ENCODE data around the gene IER5L.

IER5L gene

GRCh38 chr9:129202613-129203555 is 24.8 kb upstream of the IER5L start:
- H3K4me1 Mint-ChIP-seq: peaks cover 14% of the 10 kb centered on the region
- no peak for TF ChIP-seq CTCF (IDR thresholded peaks at IDR 0.05; ENCODE audit: unreplicated experiment in 3 of 3)
- H3K27ac Mint-ChIP-seq: peak overlapping the region; percentile 54 to 88 (median 84)
- H3K36me3 Mint-ChIP-seq (ENCODE audit: low read depth): no peaks in the 10 kb centered on the region
- H3K4me3 Mint-ChIP-seq: peak overlapping the region; percentile 83 to 84 (median 84)
- H3K27me3 Mint-ChIP-seq (ENCODE audit: low read depth): peaks cover 7% of the 10 kb centered on the region
- no peaks in the 10 kb centered on the region for H3K9me3 Mint-ChIP-seq

- peaks cover 18% of the 10 kb centered on the region for H3K4me1 Mint-ChIP-seq
- H3K9me3 Mint-ChIP-seq: no peaks in the 10 kb centered on the region
- no peaks in the 10 kb centered on the region for H3K36me3 Mint-ChIP-seq (ENCODE audit: low read depth)
- H3K27ac Mint-ChIP-seq: no peak overlapping the region
- no peak for TF ChIP-seq CTCF (IDR thresholded peaks at IDR 0.05; ENCODE audit: unreplicated experiment in 3 of 3)
- H3K27me3 Mint-ChIP-seq (ENCODE audit: low read depth): peaks cover 7% of the 10 kb centered on the region
- no peak overlapping the region for H3K4me3 Mint-ChIP-seq
Observed at GRCh38 chr9:129201866-129202265, 23.8 kb upstream of the IER5L start.

GRCh38 chr9:129201289-129201688 is 23.2 kb upstream of the IER5L start:
- H3K36me3 Mint-ChIP-seq (ENCODE audit: low read depth): no peaks in the 10 kb centered on the region

GRCh38 chr9:129200255-129200654 is 22.2 kb upstream of the IER5L start:
- TF ChIP-seq CTCF (IDR thresholded peaks at IDR 0.05; ENCODE audit: unreplicated experiment in 3 of 3): no peak
- Mint-ChIP-seq H3K27ac (peak overlapping the region in 2 of 3 experiments; percentile 52 to 92), H3K27me3 (ENCODE audit: low read depth) (peaks cover 3% of the 10 kb centered on the region), H3K36me3 (ENCODE audit: low read depth) (no peaks in the 10 kb centered on the region), H3K9me3 (no peaks in the 10 kb centered on the region), H3K4me1 (peaks cover 18% of the 10 kb centered on the region), H3K4me3 (peak overlapping the region in 1 of 3 experiments; percentile 36)

More at GRCh38 chr9:129201289-129201688, 23.2 kb upstream of the IER5L start:
- H3K9me3 Mint-ChIP-seq: no peaks in the 10 kb centered on the region
- no peak for TF ChIP-seq CTCF (IDR thresholded peaks at IDR 0.05; ENCODE audit: unreplicated experiment in 3 of 3)
- H3K4me1 Mint-ChIP-seq: peaks cover 18% of the 10 kb centered on the region
- H3K27me3 Mint-ChIP-seq (ENCODE audit: low read depth): peaks cover 4% of the 10 kb centered on the region
- H3K27ac Mint-ChIP-seq: peak overlapping the region in 1 of 3 experiments; percentile 41
- H3K4me3 Mint-ChIP-seq: peak overlapping the region in 1 of 3 experiments; percentile 16

GRCh38 chr9:129199044-129199435 is 21.0 kb upstream of the IER5L start:
- Mint-ChIP-seq H3K36me3 (ENCODE audit: low read depth) (no peaks in the 10 kb centered on the region), H3K27me3 (ENCODE audit: low read depth) (peaks cover 8% of the 10 kb centered on the region)

More at GRCh38 chr9:129199044-129199435, 21.0 kb upstream of the IER5L start:
- peaks cover 18% of the 10 kb centered on the region for H3K4me1 Mint-ChIP-seq
- H3K9me3 Mint-ChIP-seq: peaks cover 3% of the 10 kb centered on the region
- TF ChIP-seq CTCF (IDR thresholded peaks at IDR 0.05; ENCODE audit: unreplicated experiment in 3 of 3): no peak
- H3K27ac Mint-ChIP-seq: peak overlapping the region in 2 of 3 experiments; percentile 90 to 92
- H3K4me3 Mint-ChIP-seq: no peak overlapping the region
